Retinal pigment epithelial cell (primary cell): Measurements from ENCODE around the gene DDI2.
A peak's percentile ranks its signal among the peaks of the same experiment; 100 is the strongest.

Experiments used
- DNase-seq: peaks from one replicate; pipeline ENCODE4 v3.0.0-alpha.2; 2010; ENCODE audit warnings: low read depth
- H3K4me3 ChIP-seq: 2 replicates; pipeline ENCODE4 v1.5.1; 2011; ENCODE audit warnings: mild to moderate bottlenecking, low read length, control low read depth, moderate library complexity
- CTCF ChIP-seq: conservative IDR thresholded peaks from 2 replicates; pipeline ENCODE4 v1.5.1; 2011; ENCODE audit warnings: low read depth, low read length, control low read depth, inconsistent platforms

DDI2 gene

GRCh38 chr1:15575549-15576150 lies 41.6 kb upstream of the DDI2 start:
- no peak for TF ChIP-seq CTCF
- H3K4me3 ChIP-seq: no peak overlapping the region
- no peak for DNase-seq

GRCh38 chr1:15577691-15578090 lies 39.6 kb upstream of the DDI2 start:
- TF ChIP-seq CTCF: no peak
- DNase-seq: no peak
- no peak overlapping the region for H3K4me3 ChIP-seq

- DNase-seq: no peak
- no peak overlapping the region for H3K4me3 ChIP-seq
- no peak for TF ChIP-seq CTCF
These were observed 38.2 kb upstream of the DDI2 start for GRCh38 chr1:15578921-15579682.

- no peak overlapping the region for H3K4me3 ChIP-seq
- TF ChIP-seq CTCF: no peak
- DNase-seq: no peak
These were observed 37.6 kb upstream of the DDI2 start for GRCh38 chr1:15579683-15580047.

- no peak overlapping the region for H3K4me3 ChIP-seq
- DNase-seq: no peak
- TF ChIP-seq CTCF: no peak
These were observed 34.1 kb upstream of the DDI2 start for GRCh38 chr1:15583016-15583706.

- no peak for DNase-seq
- peak; percentile 52 for TF ChIP-seq CTCF
- peak within 1 kb of the TSS; percentile 48 for H3K4me3 ChIP-seq
These were observed 32.5 kb upstream of the DDI2 start, which contains the start of gene AGMAT for GRCh38 chr1:15584489-15585363. Gene AGMAT, minus strand, starts transcription at chr1:15585051. Its CDS starts 84 bp downstream, at chr1:15584967.
